MM.1S (cell line): Measurements from ENCODE around the gene OSBPL8.

Source experiments
- EZH2 ChIP-seq: fragments of 300-600 bp; sonication (generic); optimal IDR thresholded peaks from 2 replicates; pipeline ENCODE3; 2017; ENCODE audit warnings: low read depth, mild to moderate bottlenecking, antibody characterized with exemption, low read length, mixed read lengths
- EZH2phosphoT487 ChIP-seq: fragments of 300-600 bp; sonication (generic); IDR thresholded peaks from 2 replicates; pipeline ENCODE4 v1.6.1; 2018; ENCODE audit warnings: antibody characterized with exemption, low read length
- TF ChIP-seq, protein P1 (sequence below): fragments of 300-600 bp; sonication (generic); IDR thresholded peaks from 2 replicates; pipeline ENCODE4 v1.5.1; 2016; ENCODE audit warnings: antibody characterized with exemption, low read length, mixed read lengths

DNA sequence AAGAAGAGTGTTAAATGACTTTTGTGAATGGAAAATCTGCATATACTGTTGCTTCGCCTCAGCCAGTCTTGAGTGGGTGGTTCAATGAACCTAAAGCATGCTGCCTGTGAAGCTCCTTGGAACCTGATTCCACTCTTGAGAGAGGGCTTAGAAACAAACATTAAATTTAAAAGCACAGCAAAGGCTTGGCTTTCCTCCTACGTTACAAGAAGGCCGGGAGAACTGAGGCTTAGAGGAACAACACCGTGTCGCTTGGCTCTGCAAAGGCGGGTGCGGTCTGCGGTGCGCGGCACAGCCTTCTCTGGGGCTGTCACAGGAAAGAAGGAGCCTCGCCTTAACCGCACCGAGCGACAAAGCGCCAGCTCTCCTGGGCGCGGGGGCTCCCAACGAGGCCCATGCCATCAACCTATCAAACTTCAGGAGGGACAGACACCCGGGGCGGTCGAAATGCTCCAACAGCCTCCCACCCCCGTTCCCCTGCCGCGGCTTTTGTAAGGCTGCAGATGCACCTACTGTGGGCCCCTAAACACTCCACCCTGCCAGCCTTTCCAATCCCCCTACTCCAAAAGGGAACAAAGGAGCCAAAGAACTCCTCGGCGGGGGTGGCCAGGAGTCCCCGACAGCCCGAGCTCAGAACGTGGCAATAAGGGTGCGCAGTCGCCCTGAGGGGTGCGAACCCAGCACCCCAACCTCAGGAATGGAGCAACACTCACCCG, 729 bp downstream of the OSBPL8 start:
- TF ChIP-seq, protein P1, sequence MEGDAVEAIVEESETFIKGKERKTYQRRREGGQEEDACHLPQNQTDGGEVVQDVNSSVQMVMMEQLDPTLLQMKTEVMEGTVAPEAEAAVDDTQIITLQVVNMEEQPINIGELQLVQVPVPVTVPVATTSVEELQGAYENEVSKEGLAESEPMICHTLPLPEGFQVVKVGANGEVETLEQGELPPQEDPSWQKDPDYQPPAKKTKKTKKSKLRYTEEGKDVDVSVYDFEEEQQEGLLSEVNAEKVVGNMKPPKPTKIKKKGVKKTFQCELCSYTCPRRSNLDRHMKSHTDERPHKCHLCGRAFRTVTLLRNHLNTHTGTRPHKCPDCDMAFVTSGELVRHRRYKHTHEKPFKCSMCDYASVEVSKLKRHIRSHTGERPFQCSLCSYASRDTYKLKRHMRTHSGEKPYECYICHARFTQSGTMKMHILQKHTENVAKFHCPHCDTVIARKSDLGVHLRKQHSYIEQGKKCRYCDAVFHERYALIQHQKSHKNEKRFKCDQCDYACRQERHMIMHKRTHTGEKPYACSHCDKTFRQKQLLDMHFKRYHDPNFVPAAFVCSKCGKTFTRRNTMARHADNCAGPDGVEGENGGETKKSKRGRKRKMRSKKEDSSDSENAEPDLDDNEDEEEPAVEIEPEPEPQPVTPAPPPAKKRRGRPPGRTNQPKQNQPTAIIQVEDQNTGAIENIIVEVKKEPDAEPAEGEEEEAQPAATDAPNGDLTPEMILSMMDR = no peak
- TF ChIP-seq EZH2phosphoT487 = no peak
- no peak for TF ChIP-seq EZH2
